ENCODE measurements around the gene EDC3.

DNA sequence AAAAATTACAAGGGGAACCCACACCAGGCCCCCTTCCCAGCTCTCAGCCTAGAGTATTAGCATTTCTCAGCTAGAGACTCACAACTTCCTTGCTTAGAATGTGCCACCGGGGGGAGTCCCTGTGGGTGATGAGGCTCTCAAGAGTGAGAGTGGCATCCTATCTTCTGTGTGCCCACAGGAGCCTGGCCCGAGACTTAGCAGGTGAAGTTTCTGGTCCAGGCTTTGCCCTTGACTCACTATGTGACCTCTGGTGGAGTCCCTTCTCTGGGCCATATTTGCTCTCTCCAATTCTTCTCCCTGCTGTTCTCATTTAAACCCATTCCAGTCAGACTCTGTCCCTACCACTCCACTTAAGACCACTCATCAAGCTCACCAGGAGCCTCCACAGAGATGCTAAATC is 62.0 kb downstream of the EDC3 start:
- TF ChIP-seq, protein P1, sequence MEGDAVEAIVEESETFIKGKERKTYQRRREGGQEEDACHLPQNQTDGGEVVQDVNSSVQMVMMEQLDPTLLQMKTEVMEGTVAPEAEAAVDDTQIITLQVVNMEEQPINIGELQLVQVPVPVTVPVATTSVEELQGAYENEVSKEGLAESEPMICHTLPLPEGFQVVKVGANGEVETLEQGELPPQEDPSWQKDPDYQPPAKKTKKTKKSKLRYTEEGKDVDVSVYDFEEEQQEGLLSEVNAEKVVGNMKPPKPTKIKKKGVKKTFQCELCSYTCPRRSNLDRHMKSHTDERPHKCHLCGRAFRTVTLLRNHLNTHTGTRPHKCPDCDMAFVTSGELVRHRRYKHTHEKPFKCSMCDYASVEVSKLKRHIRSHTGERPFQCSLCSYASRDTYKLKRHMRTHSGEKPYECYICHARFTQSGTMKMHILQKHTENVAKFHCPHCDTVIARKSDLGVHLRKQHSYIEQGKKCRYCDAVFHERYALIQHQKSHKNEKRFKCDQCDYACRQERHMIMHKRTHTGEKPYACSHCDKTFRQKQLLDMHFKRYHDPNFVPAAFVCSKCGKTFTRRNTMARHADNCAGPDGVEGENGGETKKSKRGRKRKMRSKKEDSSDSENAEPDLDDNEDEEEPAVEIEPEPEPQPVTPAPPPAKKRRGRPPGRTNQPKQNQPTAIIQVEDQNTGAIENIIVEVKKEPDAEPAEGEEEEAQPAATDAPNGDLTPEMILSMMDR (IDR thresholded peaks at IDR 0.05) = no peak
- TF ChIP-seq POLR2A (IDR thresholded peaks at IDR 0.05) = no peak
